Transverse colon (tissue), 4 donors: ENCODE data around the gene GFRA1. TPM values are rescaled to one million over a fixed set of nuclear protein-coding genes. Genes with fewer than 3 reads are reported as not detected.

Experiments used
- DNase-seq: peaks from one replicate; pipeline ENCODE4 v3.0.0-alpha.2; 2019
- H3K27ac ChIP-seq, 4 donors: fragments of 200-600 bp; sonication (generic); 2 replicates each; pipeline ENCODE4 v1.5.1; 2016 to 2018; ENCODE audit warnings: inconsistent platforms in 4 of 4
- H3K27me3 ChIP-seq: fragments of 200-600 bp; sonication (generic); 2 replicates; pipeline ENCODE4 v1.5.1; 2017; ENCODE audit warnings: inconsistent platforms
- H3K36me3 ChIP-seq, 4 donors: fragments of 200-600 bp; sonication (generic); 2 replicates each; pipeline ENCODE4 v1.5.1; 2017 to 2019; ENCODE audit warnings: inconsistent platforms in 4 of 4
- H3K4me1 ChIP-seq, 4 donors: fragments of 200-600 bp; sonication (generic); 2 replicates each; pipeline ENCODE4 v1.5.1; 2017 to 2020; ENCODE audit warnings: inconsistent platforms in 4 of 4
- H3K4me3 ChIP-seq, 4 donors: fragments of 200-600 bp; sonication (generic); 1 replicate in 1 of 4; 2 replicates in 3 of 4; pipeline versions ENCODE4 v1.5.1 to v1.6.1; 2017 to 2019; ENCODE audit warnings: inconsistent platforms in 4 of 4
- H3K9me3 ChIP-seq, 2 donors: fragments of 200-600 bp; sonication (generic); 2 replicates each; pipeline ENCODE4 v1.5.1; 2017 to 2019; ENCODE audit warnings: inconsistent platforms in 2 of 2
- EP300 ChIP-seq: sonication (generic); formaldehyde crosslinking; IDR thresholded peaks from one replicate; pipeline ENCODE4 v1.6.1; 2017; ENCODE audit warnings: antibody characterized with exemption, low read depth
- POLR2A ChIP-seq: fragments of 450-650 bp; IDR thresholded peaks from one replicate; pipeline ENCODE4 v1.6.1; 2016; ENCODE audit warnings: antibody characterized with exemption, mild to moderate bottlenecking, moderate library complexity
- POLR2AphosphoS5 ChIP-seq, 3 donors: sonication (generic); formaldehyde crosslinking; IDR thresholded peaks; one replicate each; pipeline ENCODE4 v1.6.1; 2016; ENCODE audit warnings: antibody characterized with exemption in 3 of 3
- WGBS, 2 donors: methylation state at CpG; one replicate each; pipeline ENCODE4 v1.1.5; 2018; ENCODE audit warnings: low coverage in 1 of 2; 5-methylcytosine and 5-hydroxymethylcytosine counted together
- in situ Hi-C, 4 donors: fragments of 200-750 bp; cut with MboI; loops; one replicate each; pipeline versions ENCODE4 v1.15.0 to v1.15.1; 2017; ENCODE audit warnings: low sequenced_read_pairs in 3 of 4, low pct_ligation_motif_present in 1 of 4, low pct_unique_long_range_greater_than_20kb in 1 of 4
- intact Hi-C: fragments of 100-400 bp; cut with DNase I; formaldehyde crosslinking; loops from one replicate; pipeline ENCODE4 v1.15.1; 2023; ENCODE audit warnings: low total_unique reads
- total RNA-seq, 4 donors: library from RNA; depleted of rRNA; stranded (reverse); fragments of >200 nt; gene quantifications; one replicate each; pipeline ENCODE4 v1.1.0, GENCODE V29; 2016
- TF ChIP-seq, protein P1 (sequence below), 5 experiments: fragments of 200-600 bp in 3 of 5; fragments of 450-650 bp in 2 of 5; sonication (generic) in 3 of 5; IDR thresholded peaks; 1 replicate in 2 of 5; 2 replicates in 3 of 5; pipeline ENCODE4 v1.5.1; 2016 to 2017; ENCODE audit warnings: antibody characterized with exemption in 5 of 5, inconsistent platforms in 3 of 5, mild to moderate bottlenecking in 2 of 5, moderate library complexity in 1 of 5

GFRA1 gene
- total RNA-seq, 4 donors from 2014 or later: 12.0 to 32.8 (median 17.3) TPM

DNA sequence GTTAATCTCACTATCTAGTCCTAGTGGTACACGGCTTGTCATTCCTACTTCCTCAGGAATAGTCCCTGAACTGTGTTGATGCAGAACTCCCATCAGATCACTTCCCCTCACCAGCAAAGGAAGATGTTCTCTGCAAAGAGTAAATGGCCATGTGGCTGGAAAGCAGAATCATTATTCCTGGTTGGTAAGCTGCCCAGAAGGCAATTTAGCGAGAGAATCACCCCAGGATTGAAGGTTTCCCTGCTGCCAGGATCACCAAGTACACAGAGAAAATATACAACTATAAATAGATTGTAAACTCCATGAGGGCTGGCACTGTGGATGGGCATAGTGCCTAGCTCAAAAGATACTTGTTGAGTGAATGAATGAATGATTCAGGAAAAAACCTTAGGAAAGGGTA lies 115.0 kb downstream of the GFRA1 start:
- H3K27me3 ChIP-seq: no peaks in the 10 kb centered on the region
- no peak overlapping the region for H3K4me3 ChIP-seq
- no peaks in the 10 kb centered on the region for H3K4me1 ChIP-seq
- DNase-seq: no peak
- no peaks in the 10 kb centered on the region for H3K36me3 ChIP-seq
- WGBS, 2 donors: 50 to 67% methylated on average over 2 of the region's 2 CpGs
- H3K9me3 ChIP-seq: no peaks in the 10 kb centered on the region
- H3K27ac ChIP-seq: no peak overlapping the region
- in situ Hi-C loops: no loop called here
- no peak for TF ChIP-seq EP300
- no peak for TF ChIP-seq POLR2AphosphoS5 (IDR thresholded peaks at IDR 0.05)
- no peak for TF ChIP-seq POLR2A
- TF ChIP-seq, protein P1, sequence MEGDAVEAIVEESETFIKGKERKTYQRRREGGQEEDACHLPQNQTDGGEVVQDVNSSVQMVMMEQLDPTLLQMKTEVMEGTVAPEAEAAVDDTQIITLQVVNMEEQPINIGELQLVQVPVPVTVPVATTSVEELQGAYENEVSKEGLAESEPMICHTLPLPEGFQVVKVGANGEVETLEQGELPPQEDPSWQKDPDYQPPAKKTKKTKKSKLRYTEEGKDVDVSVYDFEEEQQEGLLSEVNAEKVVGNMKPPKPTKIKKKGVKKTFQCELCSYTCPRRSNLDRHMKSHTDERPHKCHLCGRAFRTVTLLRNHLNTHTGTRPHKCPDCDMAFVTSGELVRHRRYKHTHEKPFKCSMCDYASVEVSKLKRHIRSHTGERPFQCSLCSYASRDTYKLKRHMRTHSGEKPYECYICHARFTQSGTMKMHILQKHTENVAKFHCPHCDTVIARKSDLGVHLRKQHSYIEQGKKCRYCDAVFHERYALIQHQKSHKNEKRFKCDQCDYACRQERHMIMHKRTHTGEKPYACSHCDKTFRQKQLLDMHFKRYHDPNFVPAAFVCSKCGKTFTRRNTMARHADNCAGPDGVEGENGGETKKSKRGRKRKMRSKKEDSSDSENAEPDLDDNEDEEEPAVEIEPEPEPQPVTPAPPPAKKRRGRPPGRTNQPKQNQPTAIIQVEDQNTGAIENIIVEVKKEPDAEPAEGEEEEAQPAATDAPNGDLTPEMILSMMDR (IDR thresholded peaks at IDR 0.05): no peak
- intact Hi-C loops: no loop called here

- Histone ChIP-seq H3K27ac (no peak overlapping the region), H3K27me3 (no peaks in the 10 kb centered on the region), H3K36me3 (no peaks in the 10 kb centered on the region), H3K4me1 (no peaks in the 10 kb centered on the region), H3K4me3 (no peak overlapping the region), H3K9me3 (no peaks in the 10 kb centered on the region)
- DNase-seq: no peak
- TF ChIP-seq, protein P1 (IDR thresholded peaks at IDR 0.05): no peak
- TF ChIP-seq POLR2A (no peak), EP300 (no peak), POLR2AphosphoS5 (IDR thresholded peaks at IDR 0.05) (no peak)
- in situ Hi-C loops: no loop called here
- WGBS, 2 donors: 83 to 88% methylated on average over 1 of the region's 1 CpG
- intact Hi-C loops: no loop called here
Observed at GRCh38 chr10:116157485-116157884, 115.5 kb downstream of the GFRA1 start.

DNA sequence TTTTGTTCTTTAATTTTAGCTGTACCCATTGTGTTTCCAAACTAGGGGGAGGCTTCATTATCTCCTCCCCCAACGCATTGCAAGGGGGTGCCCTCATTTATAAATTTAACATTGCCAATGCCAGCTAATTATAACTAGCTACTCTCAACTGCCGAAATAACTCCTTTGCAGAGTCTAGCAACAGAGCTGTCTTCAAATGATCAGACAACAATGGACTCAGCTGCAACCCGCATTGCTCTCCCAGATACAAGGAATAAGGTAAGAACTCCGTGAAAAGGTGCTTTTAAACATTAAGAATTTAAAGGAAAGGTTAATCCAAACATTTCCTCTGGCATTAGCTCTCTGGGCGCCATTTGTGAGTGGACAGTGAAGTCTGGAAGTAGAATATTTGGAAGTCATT lies 116.2 kb downstream of the GFRA1 start:
- 63 to 77% methylated on average over 3 to 5 of the region's 5 CpGs for WGBS, 2 donors
- Histone ChIP-seq H3K27me3 (no peaks in the 10 kb centered on the region), H3K36me3 (no peaks in the 10 kb centered on the region), H3K4me1 (no peaks in the 10 kb centered on the region), H3K27ac (no peak overlapping the region), H3K4me3 (no peak overlapping the region), H3K9me3 (no peaks in the 10 kb centered on the region)
- intact Hi-C loops: no loop called here
- DNase-seq: no peak
- TF ChIP-seq POLR2AphosphoS5 (IDR thresholded peaks at IDR 0.05): no peak
- no peak for TF ChIP-seq POLR2A
- TF ChIP-seq EP300: no peak
- TF ChIP-seq, protein P1 (IDR thresholded peaks at IDR 0.05): no peak
- in situ Hi-C loops: no loop called here

DNA sequence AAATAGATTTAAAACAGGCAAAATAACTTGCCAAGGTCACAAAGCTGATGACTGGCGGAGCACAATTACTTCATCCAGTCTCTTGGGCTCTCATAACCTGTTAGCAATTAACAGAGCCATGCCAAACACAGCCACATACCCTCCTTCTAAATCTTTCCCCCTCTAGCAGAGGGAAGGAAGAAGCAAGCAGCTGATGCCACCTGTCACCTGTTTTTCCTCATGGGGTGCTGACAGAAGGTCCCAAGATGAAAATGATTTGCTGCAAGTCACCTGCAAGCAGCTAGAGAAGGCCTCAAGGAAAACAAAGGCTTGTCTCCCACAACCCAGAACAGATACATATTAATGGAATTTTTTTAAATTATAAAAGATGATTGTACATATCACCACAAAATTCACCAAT lies 117.8 kb downstream of the GFRA1 start:
- no peaks in the 10 kb centered on the region for H3K4me1 ChIP-seq
- no peak overlapping the region for H3K4me3 ChIP-seq
- H3K27ac ChIP-seq: no peak overlapping the region
- intact Hi-C loops: no loop called here
- no peak for DNase-seq
- no peaks in the 10 kb centered on the region for H3K27me3 ChIP-seq
- no peaks in the 10 kb centered on the region for H3K36me3 ChIP-seq
- no peak for TF ChIP-seq POLR2A
- in situ Hi-C loops: no loop called here
- 67 to 88% methylated on average over 1 of the region's 1 CpG for WGBS, 2 donors
- no peaks in the 10 kb centered on the region for H3K9me3 ChIP-seq

- Histone ChIP-seq H3K27ac (no peak overlapping the region), H3K4me1 (no peaks in the 10 kb centered on the region), H3K9me3 (no peaks in the 10 kb centered on the region), H3K4me3 (no peak overlapping the region), H3K27me3 (no peaks in the 10 kb centered on the region), H3K36me3 (no peaks in the 10 kb centered on the region)
- TF ChIP-seq, protein P1 (IDR thresholded peaks at IDR 0.05): no peak
- TF ChIP-seq POLR2A (no peak), EP300 (no peak), POLR2AphosphoS5 (IDR thresholded peaks at IDR 0.05) (no peak)
- DNase-seq: no peak
- in situ Hi-C loops: no loop called here
- intact Hi-C loops: no loop called here
- 75% methylated on average over 1 of the region's 1 CpG; no CpG with 5 or more reads in 1 of the 2 donors for WGBS, 2 donors
Observed at GRCh38 chr10:116154651-116155050, 118.4 kb downstream of the GFRA1 start.
